Mucosa of descending colon (tissue), 3 donors: ENCODE results near the gene WBP2NL. TPM values are rescaled to one million over a fixed set of nuclear protein-coding genes. Genes with fewer than 3 reads are reported as not detected.
A peak's percentile ranks its signal among the peaks of the same experiment; 100 is the strongest.

Experiments used
- ATAC-seq: fragments of 200-7000 bp; cut with Tn5 transposase; one replicate; pipeline ENCODE4 v1.9.1; 2020; ENCODE audit warnings: mild to moderate bottlenecking, moderate library complexity
- DNase-seq, 3 donors: peaks; one replicate each; pipeline ENCODE4 v3.0.0-alpha.2; 2020
- H3K36me3 ChIP-seq: fragments of 200-600 bp; one replicate; pipeline ENCODE4 v1.8.0; 2021; ENCODE audit warnings: low read depth, mild to moderate bottlenecking
- H3K4me1 ChIP-seq: fragments of 200-600 bp; one replicate; pipeline ENCODE4 v1.8.0; 2021; ENCODE audit warnings: low read depth, mild to moderate bottlenecking
- H3K4me3 ChIP-seq: fragments of 200-600 bp; one replicate; pipeline ENCODE4 v1.8.0; 2021; ENCODE audit warnings: mild to moderate bottlenecking
- H3K9me3 ChIP-seq: fragments of 200-600 bp; one replicate; pipeline ENCODE4 v1.8.0; 2021; ENCODE audit warnings: mild to moderate bottlenecking
- intact Hi-C, 2 donors: fragments of 100-400 bp; cut with DNase I in 1 of 2; cut with micrococcal nuclease in 1 of 2; formaldehyde crosslinking; loops; one replicate each; pipeline versions ENCODE4 v1.11.0 to v1.11.1; 2022; cut with DNase I, micrococcal nuclease
- total RNA-seq, 3 donors: library from RNA; stranded (reverse); fragmentation: NEBNext Ultra II Directional in 2 of 3; extraction: Animal tissue kit (Norgen Biotek cat#: 25700) in 2 of 3; gene quantifications; one replicate each; pipeline versions ENCODE4 v1.2.1 to v1.2.4, GENCODE V29; 2021 to 2023
- TF ChIP-seq, protein P1 (sequence below): fragments of 200-600 bp; IDR thresholded peaks from one replicate; pipeline ENCODE4 v1.8.0; 2022; ENCODE audit warnings: antibody characterized with exemption, mild to moderate bottlenecking
- donor health status: DM: no; HTN: no; CAD: no; lungs with moderate emphysema.
- donor health status: DM: no; HTN: no; CAD: no.
- donor health status: DM: no; HTN: yes; CAD: no.

The WBP2NL gene
- total RNA-seq, 3 donors from 2014 or later = 0.63 to 3.7 (median 1.8) TPM

- Histone ChIP-seq H3K4me1 (peaks cover 9% of the 10 kb centered on the region), H3K36me3 (no peaks in the 10 kb centered on the region), H3K9me3 (no peaks in the 10 kb centered on the region), H3K4me3 (no peak overlapping the region)
- TF ChIP-seq, protein P1, sequence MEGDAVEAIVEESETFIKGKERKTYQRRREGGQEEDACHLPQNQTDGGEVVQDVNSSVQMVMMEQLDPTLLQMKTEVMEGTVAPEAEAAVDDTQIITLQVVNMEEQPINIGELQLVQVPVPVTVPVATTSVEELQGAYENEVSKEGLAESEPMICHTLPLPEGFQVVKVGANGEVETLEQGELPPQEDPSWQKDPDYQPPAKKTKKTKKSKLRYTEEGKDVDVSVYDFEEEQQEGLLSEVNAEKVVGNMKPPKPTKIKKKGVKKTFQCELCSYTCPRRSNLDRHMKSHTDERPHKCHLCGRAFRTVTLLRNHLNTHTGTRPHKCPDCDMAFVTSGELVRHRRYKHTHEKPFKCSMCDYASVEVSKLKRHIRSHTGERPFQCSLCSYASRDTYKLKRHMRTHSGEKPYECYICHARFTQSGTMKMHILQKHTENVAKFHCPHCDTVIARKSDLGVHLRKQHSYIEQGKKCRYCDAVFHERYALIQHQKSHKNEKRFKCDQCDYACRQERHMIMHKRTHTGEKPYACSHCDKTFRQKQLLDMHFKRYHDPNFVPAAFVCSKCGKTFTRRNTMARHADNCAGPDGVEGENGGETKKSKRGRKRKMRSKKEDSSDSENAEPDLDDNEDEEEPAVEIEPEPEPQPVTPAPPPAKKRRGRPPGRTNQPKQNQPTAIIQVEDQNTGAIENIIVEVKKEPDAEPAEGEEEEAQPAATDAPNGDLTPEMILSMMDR = no peak
- intact Hi-C loops = no loop called here
- no peak for DNase-seq
- no peak for ATAC-seq
These were observed 23.1 kb upstream of the WBP2NL start for GRCh38 chr22:41975299-41976069.

DNA sequence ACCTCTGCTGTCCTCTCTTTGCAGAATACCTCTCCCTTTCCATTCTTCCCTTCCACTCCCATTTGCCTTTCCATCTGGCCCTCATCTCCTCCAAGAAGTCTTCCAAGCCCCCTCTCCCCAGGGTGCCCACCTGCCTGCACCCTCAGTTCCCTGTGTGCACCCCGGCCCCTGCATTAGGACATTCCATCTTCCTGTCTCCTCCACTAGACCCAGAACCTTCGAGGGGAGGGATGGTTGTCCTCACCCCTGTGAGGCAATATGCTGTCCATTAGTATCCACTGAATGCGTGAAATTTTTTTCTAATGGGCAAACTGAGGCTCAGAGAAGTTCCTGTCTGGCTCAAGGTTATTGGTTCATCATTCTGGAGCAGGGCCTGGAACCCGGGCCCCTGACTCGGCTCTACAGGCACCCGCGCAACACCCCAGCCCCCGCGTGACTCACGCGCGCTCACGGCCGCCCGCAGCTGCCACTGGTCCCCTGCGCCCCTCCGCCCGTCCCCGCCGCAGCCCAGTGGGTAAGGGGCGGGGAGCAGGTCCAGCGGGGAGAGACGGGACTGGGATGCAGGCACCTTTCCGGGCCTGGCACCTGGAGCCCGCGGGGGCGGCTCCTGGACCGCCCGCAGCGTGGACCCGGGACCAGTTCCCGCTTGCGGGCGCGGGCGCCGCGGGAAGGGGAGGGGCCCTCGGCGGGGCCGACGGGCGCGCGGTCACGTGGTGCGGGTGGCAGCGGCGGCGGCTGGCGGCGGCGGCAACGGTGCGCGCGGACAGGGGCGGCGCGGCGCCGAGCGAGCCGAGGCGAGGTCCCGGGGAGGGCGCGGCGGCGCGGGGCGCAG is 22.3 kb upstream of the WBP2NL start:
- intact Hi-C loops = no loop called here
- Histone ChIP-seq H3K4me3 (no peak overlapping the region), H3K9me3 (no peaks in the 10 kb centered on the region), H3K36me3 (no peaks in the 10 kb centered on the region), H3K4me1 (peaks cover 9% of the 10 kb centered on the region)
- DNase-seq (peak in 2 of 3 donors; percentile 41 to 64), ATAC-seq (peak; percentile 73)
- TF ChIP-seq, protein P1 = no peak

GRCh38 chr22:41976961-41977566 is 21.5 kb upstream of the WBP2NL start:
- intact Hi-C loops = no loop called here
- H3K9me3 ChIP-seq = no peaks in the 10 kb centered on the region
- no peak overlapping the region for H3K4me3 ChIP-seq
- TF ChIP-seq, protein P1 = no peak
- ATAC-seq (peak; percentile 15), DNase-seq (no peak)
- H3K36me3 ChIP-seq = no peaks in the 10 kb centered on the region
- peaks cover 9% of the 10 kb centered on the region for H3K4me1 ChIP-seq

DNA sequence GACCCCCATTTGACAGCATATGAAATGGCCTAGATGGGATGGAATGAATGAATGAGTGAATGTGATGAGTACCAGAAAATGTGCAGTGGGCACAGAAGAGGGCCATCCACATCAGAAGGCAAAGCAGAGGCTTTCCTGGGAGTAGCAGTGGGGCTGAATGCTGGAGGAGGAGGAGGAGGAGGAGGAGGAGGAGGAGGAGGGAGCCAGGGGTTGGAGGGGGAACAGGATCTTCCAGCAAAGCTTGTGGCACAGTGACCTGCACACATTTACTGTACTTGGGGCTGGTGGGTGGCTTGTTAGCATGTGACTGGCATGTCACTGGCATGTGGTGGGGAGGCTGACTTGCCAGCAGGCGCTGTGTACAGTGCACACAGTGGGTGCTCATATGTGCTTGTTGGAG is 19.9 kb upstream of the WBP2NL start:
- H3K4me1 ChIP-seq = peaks cover 9% of the 10 kb centered on the region
- intact Hi-C loops = no loop called here
- ATAC-seq (no peak), DNase-seq (no peak)
- no peaks in the 10 kb centered on the region for H3K9me3 ChIP-seq
- no peak overlapping the region for H3K4me3 ChIP-seq
- no peaks in the 10 kb centered on the region for H3K36me3 ChIP-seq
- TF ChIP-seq, protein P1 = no peak

DNA sequence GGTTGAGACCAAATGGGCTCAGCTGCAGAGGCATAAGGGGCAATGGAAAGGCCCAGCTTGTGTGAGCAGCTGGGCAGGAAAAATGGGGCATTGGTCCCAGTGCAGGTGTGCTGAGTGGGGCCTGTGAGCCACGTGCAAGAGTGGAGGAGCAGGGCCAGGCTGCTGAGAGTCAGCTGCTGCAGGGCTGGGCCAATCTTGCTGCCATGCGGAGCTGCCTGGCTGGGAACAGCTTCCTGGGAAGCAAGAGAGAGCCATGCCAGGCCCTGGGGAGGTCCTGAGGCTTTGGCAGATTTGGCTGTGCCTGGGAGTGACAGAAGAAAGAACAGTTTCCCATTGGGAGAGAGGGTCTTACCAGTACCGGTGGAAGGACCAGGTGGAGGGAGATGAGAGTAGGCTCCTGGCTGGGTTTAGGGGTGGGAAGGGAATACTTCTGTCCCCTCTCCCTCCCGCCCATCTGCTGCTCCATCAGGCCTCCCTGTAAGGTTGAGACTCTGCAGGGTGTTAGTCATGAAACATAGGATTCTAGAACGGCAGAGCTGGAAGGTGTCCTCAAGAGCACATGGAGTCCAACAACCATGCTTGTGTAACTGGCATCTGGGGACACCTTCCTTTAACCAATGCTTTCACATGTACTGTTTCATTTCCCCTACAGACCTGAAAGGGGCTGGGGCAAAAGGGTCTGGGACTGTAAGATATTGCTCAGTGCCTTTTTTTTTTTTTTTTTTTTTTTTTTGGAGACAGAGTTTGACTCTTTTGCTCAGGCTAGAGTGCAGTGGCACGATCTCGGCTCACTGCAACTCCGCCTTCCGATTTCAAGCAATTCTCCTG is 19.0 kb upstream of the WBP2NL start:
- TF ChIP-seq, protein P1 = no peak
- Histone ChIP-seq H3K9me3 (no peaks in the 10 kb centered on the region), H3K4me3 (no peak overlapping the region), H3K4me1 (peaks cover 9% of the 10 kb centered on the region), H3K36me3 (no peaks in the 10 kb centered on the region)
- ATAC-seq (no peak), DNase-seq (no peak)
- intact Hi-C loops = no loop called here
